Fibroblast of skin of back (primary cell): ENCODE results near the gene P2RY10. TPM values are rescaled to one million over a fixed set of nuclear protein-coding genes. Genes with fewer than 3 reads are reported as not detected.
"Not testable (repeated sequence)": the region's sequence is repeated elsewhere in the genome, so short reads cannot be mapped to it uniquely, and the experiment has no call there.

Experiments used
- DNase-seq: peaks from one replicate; pipeline ENCODE4 v3.0.0-alpha.2; 2013
- polyA plus RNA-seq, 2 experiments: library from polyadenylated mRNA; unstranded; fragments of 120-200 nt; gene quantifications; one replicate each; pipeline ENCODE4 v1.2.1, GENCODE V29; 2013; ENCODE audit not compliant: insufficient read length in 2 of 2

Gene P2RY10, protein sequence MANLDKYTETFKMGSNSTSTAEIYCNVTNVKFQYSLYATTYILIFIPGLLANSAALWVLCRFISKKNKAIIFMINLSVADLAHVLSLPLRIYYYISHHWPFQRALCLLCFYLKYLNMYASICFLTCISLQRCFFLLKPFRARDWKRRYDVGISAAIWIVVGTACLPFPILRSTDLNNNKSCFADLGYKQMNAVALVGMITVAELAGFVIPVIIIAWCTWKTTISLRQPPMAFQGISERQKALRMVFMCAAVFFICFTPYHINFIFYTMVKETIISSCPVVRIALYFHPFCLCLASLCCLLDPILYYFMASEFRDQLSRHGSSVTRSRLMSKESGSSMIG
- not detected for polyA plus RNA-seq (2013, experiment 1 of 2; ENCODE audit: insufficient read length)
- not detected for polyA plus RNA-seq (2013, experiment 2 of 2; ENCODE audit: insufficient read length)

DNA sequence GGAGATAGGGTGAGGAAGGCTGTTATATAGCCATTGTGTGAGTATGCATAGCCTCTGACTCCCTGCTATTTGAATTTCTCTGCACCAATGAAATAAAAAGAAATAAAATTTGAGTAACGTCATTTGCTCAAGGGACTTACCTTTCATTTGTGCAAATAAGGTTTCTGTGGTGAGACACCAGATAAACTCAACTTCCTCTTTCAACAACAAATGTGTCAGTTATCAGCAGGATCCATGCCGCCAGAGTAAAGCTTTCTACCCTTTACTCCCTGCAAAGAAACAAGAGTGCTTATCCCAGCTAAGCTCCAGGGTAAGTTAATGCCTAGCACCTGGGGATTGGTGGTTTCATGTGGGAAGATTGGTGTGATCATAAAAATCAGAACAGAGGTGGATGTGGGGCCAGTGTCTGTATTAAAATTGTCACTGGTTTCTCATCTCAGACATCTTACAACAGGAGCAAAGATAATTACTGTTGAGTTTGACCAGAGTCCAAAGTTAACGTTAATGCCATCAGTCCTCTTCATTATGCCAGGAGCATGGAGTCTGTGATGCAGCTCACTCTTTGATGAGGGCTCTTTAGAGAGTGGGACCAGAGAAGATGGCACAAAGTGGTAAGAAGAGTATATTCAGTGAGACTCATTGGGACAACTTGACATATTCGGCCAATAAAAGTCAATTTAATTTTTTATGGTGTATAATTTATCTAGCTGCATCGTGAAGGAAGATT lies at the start of gene P2RY10:
P2RY10 (plus strand) TSS at position 206 of the 727 bp plus-strand sequence. CDS start 15,130 bp downstream, outside the sequence.
- no peak for DNase-seq

DNA sequence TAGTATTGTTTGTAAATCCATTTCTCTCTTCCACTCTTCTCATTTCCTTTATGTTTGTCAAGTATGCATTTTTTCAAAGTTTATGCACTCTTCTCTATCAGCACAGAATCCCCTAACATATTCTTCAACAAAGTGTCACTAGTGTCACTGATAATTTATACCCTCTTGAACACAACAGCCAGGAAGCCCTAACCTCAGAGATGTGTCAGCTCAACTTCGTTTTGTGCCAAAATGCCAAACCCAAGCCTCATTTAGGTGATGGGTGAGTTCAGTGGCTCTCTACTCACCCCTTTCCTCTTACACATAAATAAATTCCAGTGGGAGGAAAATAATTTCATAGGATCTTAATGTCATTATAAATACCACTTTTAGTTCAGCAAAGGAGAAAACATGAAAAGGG lies 22.4 kb upstream of the P2RY10 start:
- DNase-seq = no peak

DNA sequence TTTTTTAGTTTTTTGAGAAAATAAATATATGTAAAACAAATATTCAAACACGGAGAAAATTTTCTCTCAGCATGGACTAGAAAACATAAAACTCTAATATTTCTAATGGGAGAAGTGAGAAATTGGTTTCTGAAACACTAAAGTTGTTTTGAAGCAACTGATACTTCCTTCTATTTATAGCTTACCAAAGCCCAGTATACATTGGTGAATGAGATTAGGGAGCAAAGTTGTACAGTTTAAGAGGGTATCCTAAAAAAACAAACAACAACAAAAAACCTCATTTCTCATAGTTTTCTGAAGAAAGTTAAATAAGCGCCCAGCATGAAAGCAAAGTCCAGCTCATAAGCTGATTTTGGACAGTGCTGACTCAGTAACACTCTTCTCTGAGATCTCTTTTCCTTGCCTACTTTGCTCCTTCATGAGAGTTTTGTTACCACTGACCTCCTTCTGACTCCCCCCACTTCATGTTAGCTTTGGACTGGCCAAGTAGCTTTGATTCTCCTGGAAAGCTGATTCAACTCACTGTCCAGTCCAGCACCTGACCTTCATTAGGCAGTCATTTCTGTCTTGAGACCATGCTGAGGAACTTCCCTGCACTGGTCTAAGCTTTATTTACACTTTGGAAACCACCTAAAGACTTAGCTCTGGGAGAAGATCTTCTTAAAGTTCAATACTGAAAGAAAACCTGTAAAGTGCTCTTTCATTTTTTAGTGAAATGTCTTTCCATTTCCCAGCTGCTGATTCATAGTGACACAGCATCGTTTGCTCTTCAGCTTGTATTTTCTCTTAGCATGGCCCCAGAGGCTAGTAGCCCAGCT lies 21.8 kb upstream of the P2RY10 start:
- DNase-seq = peak; percentile 1

DNA sequence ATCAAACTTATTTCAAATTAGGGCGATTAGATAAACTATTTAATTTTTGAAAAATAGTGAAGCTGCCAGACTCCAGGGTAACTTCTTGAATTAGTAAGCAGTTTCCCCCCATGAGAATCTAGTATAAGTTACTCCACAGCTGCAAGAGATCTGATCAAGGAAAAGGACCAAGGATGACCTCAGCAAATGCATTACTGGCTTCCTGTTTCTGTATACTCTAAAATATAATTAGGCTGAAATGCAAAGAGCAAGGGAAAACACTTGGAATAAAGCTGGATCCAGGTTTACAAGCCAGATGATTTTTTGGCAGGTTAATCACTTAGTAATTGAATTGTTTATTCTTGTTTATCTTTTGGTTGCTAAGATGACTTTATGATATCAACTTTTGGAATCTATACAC lies 13.4 kb upstream of the P2RY10 start:
- no peak for DNase-seq

DNA sequence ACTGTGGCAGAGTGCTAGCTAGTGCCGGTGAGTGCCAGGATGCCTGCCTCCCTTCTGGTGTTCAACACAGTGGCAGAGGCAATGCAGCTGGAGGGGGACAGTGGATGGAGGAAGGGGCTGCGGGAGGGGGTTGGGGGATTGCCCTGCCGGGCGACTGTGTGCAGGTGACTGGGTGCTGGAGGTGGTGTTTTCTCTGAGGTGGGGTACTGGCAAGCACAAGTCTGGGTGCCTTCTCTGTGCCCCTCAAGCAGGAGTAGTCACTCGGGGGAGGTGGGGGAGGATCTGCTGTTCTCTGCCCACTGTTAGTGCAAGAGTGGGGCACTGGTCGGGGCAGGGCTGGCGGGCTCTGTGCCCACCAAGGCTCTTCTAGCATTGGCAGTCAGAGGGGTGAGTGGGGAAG lies 10.3 kb upstream of the P2RY10 start:
- DNase-seq = no peak

DNA sequence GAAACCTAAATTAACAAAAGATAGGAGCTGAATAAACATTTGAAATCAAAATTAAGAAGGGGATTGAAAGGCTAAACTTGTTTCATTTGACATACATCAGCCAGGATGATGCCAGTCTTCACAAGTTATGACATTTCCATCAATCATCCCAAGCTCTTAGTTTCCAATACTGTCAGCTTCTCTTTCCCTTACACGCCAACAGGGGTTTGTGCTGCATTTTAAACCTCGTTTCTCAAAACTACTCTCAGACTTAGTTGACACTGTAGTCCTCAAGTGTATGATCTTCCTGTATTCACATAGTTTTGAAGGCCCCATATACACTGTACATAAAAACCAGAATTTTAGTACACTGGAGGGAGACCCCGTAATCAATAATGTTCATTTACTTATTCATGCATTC lies 840 bp upstream of the P2RY10 start:
- no peak for DNase-seq

DNA sequence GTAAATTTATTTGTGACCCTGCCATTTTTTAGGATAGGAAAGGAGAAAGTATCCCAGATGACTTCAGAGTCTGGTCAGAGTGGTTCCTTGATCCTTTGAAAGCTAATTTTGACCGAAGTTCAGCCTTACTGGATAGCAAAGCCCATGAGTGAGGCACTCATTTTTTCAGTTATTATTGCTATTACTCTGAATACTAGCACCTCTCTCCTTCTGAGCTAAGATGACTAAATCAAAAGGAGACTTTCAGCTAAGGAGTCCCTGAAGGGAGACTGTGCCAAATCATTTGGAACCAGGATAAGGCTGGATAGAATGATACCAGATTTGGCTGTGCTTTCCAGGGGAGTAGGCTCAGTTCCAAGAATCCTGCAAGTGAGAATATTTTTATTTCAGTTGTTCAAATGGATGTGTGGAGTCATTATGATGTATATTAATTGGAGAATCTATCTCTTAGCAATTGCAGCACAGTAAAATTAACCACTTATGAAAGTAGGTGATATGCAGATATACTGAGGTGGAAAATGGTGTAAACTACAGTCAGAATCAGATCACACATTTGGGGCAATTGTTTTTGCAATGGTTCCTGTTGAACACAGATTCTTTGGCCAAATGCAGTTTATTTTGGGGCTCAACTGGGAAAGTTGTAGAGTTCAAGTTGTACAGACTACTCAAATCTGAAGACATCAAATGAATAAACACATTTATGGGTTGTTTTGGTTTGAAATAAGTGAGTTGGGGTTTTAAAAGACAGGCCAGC lies 1.2 kb downstream of the P2RY10 start:
- DNase-seq = no peak

DNA sequence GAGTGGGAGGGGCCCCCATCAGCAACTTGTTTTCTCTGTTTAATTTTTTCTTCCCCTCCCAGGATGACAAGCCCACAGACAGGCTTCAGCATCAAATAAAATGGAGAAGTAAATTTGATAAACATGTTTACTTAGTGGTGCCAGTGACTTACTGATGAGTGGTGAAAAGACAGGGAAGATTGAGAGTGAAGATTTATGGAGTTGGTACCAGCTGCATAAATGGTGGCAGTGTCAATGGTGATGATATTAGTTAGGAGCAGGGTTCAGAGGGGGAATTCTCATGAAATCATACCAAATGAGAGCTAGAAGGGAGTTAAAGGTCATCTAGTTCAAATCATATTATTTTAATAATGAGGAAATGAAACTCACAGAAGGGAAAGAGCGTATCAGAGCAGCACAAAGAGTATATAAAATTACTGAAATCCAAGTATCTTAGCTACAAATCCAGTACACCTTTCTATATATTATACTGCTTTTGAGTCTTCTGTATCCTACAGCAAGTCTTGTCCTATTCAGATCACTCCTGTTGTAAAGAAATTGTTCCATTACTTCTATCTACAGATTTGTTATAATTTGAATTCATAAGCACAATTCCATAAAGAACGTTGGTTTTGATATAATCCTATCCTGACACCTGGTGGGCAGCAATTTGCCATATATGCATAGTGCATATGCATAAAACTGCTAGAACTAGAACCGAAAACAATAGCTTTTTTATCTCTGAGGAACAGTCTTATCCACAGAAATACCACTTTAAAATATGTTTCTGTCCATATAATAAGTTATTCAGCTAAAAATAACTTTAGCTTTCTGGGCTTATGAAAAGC lies 5.0 kb downstream of the P2RY10 start:
- DNase-seq = no peak

DNA sequence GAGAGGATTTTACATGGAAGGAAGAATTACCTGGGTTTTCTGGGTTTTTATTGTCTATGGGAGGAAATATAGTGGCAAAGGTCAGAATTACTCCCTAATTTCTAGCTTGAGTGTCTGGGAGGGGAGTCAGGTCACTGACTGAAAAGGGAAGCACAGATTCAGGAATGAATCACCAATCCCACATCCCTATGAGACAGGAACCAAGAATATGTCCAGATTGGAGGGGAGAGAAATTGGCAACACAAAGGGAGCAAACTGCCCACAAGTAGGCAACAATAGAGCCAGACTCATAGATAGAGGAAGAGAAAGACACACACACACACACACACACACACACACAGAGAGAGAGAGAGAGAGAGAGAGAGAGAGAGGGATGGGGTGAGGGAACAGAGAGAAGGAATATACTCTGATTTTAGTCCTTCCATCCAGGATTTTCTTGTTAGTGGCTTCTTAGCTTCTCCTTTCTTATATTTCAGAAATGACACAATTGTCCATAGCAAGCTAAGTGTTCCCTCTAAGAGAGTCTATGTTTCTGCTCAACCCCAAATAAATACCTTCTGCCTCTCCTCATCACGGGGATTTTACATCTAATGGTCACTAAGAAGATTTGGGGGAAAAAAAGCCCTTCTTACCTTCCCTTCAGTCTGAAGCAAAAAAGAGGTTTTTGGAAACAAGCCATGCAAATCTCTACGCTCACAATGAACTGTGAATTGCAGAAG lies 12.0 kb downstream of the P2RY10 start:
- no peak for DNase-seq

DNA sequence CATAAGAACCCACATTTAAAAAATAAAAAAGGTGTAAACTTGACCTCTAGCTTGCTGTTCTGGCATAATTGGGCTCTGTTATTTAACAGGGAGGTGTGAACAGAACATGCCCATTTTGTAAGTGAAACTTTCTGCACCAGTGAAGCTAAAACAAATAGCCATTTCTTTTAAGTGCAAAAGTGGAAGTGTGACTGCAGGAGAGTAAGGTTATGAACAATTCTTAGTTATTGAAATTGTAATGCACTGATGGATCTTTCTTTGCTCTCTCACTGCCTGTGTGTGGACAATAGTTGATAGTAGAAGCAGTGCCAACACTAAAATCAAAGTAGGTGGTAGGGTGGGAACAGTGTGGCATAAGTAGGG lies 12.6 kb downstream of the P2RY10 start:
- DNase-seq = no peak

DNA sequence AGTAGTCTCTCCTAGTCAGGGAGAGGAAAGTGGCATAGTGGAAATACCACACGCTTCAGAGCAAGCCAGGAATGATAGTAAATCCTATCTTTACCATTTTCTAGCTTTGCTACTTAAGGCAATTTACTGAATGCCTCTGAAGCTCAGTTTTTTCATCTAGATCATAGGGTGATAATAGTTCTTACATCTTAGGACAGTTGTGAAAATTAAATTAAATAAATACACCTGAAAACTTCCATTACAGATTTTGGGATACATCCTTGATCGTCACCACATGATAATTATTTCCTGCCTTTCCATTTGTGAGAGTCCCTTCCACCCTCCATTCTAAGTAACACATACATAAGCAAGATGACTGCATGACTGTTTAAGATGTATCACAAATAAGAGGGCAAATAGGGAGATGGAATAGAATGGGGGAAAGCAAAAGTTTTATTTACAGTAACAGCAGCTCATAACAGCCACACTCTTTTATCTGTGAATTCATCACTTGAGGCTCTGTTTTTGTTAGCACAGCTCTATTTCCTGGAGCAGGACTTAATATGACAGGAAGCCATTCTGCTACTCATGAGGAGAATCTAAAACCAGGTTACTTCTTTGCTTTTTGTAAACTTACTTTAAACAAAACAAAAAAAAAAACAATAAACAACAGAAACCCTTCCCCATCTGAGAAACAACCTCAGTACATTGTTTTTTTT lies 13.4 kb downstream of the P2RY10 start:
- DNase-seq = no peak

DNA sequence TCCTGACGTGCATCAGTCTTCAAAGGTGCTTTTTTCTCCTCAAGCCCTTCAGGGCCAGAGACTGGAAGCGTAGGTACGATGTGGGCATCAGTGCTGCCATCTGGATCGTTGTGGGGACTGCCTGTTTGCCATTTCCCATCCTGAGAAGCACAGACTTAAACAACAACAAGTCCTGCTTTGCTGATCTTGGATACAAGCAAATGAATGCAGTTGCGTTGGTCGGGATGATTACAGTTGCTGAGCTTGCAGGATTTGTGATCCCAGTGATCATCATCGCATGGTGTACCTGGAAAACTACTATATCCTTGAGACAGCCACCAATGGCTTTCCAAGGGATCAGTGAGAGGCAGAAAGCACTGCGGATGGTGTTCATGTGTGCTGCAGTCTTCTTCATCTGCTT lies 15.7 kb downstream of the P2RY10 start:
- DNase-seq = no peak

DNA sequence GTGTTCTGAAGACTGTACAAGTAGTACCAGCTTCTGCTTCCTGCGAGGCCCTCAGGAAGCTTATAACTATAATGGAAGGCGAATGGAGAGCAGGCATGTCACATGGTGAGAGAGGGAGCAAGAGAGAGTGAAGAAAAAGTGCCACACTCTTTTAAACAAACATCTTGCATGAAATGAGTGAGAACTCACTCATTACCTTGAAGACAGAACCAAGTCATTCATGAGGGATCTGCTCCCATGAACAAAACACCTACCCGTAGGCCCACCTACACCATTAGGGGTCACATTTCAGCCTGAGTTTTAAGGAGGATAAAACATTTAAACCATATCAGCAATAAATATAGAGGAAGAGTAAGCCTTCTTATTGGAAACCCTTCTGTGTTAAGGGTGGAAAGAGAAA lies 19.4 kb downstream of the P2RY10 start:
- DNase-seq = no peak

DNA sequence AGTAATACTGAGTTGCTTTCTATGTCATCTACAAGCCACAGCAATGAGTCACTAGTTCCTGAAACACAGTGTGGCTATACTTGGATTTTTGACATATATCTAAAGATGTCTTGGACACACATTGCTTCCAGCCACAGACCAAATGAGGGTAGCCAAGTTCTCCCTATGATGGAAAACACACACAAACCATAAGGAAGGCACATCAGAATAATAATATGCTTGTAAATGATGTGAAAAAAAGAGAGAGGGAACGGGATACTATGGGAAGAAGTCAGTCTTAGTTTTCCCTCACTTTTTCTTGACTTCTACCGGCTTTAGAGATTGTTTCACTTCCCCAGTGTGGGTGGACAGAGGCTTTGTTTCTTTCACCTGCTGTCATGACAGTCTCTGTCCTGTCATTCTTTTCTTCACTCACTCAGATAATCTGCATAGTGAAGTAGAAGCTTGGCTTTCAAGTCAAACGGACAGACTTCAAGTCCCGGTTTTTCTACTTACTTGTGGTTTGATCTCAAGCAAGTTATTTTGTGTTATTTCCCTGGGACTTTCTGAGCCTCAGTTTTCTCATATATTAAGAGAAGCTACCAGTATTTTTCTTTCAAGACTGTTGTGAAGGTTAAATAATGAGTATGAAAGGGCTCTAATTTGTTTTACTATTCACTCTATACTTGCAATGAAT lies 34.7 kb downstream of the P2RY10 start:
- DNase-seq = peak; percentile 83

DNA sequence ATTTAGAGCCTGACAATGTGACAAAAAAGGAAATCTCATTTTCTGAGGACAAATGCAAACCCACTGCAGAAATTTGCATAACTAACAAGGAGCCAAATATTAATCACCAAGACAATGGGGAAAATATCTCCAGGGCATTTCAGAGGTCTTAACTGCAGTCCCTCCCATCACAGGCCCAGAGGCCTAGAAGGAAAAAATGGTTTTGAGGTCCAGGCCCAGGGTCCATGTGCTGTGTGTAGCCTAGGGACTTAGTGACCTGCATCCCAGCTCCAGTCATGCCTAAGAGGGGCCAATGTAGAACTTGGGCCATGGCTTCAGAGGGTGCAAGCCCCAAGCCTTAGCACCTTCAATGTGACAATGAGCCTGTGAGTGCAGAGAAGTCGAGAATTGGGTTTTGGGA lies 44.2 kb downstream of the P2RY10 start:
- no peak for DNase-seq

DNA sequence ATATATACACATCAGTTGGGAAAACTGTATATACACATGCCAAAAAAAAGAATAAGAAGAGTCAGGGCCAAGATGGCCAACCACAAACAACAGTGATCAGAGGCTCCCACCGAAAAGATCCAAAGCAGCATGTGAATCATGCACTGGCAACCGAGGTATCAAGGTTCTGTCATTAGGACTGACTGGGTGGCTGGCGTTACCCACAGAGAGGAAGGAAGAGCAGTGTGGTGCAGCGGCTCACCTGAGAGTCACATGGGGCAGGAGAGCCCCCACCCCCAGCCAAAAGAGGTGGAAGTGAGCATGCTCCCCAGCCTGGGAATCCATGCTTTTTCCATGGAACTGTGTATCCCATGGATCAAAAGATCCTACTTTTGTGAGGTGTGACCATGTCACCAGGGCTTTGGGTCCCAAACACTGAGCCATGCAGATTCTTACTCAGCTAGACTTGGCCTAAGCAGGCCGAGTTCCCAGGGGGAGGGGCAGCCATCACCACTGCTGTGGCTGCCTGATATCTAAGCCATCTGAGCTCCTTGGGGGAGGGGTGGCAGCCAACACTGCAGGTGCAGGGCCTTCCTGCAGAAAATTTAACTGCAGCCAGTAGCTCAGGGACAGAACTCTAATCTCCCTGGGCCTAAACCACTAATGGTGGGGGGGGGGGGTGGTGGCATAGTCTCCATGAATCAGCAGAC lies 52.8 kb downstream of the P2RY10 start:
- DNase-seq = no peak

DNA sequence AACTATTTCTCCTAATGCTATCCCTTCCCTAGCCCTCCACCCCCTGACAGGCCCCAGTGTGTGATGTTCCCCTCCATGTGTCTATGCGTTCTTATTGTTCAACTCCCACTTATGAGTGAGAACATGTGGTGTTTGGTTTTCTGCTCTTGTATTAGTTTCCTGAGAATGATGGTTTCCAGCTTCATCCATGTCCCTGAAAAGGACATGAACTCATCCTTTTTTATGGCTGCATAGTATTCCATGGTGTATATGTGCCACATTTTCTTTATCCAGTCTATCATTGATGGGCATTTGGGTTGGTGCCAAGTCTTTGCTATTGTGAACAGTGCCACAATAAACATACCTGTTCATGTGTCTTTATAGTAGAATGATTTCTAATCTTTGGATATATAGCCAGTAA lies 62.3 kb downstream of the P2RY10 start:
- DNase-seq = not testable (repeated sequence)
